HG03378 (cell line): ENCODE results near the gene SPTB.

Experiments
- ATAC-seq: cut with Tn5 transposase; IDR thresholded peaks from one replicate; pipeline ENCODE4 v1.9.1; 2021; ENCODE audit warnings: mild to moderate bottlenecking, moderate library complexity; ENCODE audit not compliant: unreplicated experiment

SPTB gene

GRCh38 chr14:64769096-64770020, 110.3 kb downstream of the SPTB start:
- no peak for ATAC-seq

- ATAC-seq: no peak
These were observed 111.2 kb downstream of the SPTB start for GRCh38 chr14:64768401-64769095.

GRCh38 chr14:64767215-64767964, 112.3 kb downstream of the SPTB start:
- no peak for ATAC-seq

- ATAC-seq: no peak
These were observed 113.1 kb downstream of the SPTB start for GRCh38 chr14:64766430-64767151.

GRCh38 chr14:64765740-64766302, 113.9 kb downstream of the SPTB start:
- ATAC-seq: no peak

- ATAC-seq: no peak
These were observed 114.8 kb downstream of the SPTB start for GRCh38 chr14:64764641-64765520.

- no peak for ATAC-seq
These were observed 115.7 kb downstream of the SPTB start for GRCh38 chr14:64763801-64764621.

GRCh38 chr14:64763085-64763782, 116.5 kb downstream of the SPTB start:
- no peak for ATAC-seq

GRCh38 chr14:64762044-64763034, 117.4 kb downstream of the SPTB start:
- no peak for ATAC-seq

- no peak for ATAC-seq
These were observed 118.2 kb downstream of the SPTB start for GRCh38 chr14:64761441-64762043.

GRCh38 chr14:64760916-64761315, 118.8 kb downstream of the SPTB start:
- ATAC-seq: no peak

GRCh38 chr14:64760146-64760755, 119.5 kb downstream of the SPTB start:
- no peak for ATAC-seq

- no peak for ATAC-seq
These were observed 120.2 kb downstream of the SPTB start for GRCh38 chr14:64759555-64759938.

- ATAC-seq: no peak
These were observed 120.8 kb downstream of the SPTB start for GRCh38 chr14:64758691-64759554.

- no peak for ATAC-seq
These were observed 121.6 kb downstream of the SPTB start for GRCh38 chr14:64758025-64758521.
